ENCODE results near the gene PNLIPRP3.

DNA sequence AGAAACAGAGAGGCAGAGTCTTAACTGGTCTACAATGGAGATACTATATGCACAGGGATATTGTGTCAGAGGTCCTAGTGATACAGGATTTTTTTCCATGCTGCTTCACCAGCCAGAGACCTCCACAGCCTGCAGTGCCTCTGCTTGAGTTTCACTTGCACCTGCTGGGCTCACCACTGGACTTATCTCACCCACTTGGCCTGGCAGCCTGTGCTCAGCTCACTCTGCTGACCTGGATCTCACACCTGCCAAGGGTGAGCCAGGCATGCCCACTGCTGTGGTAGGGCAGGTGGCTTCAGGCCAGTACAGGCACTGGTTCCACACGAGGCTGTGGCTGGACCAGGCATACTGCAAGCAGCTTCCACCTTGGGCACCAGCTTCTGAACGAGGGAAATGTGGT is 36.6 kb downstream of the PNLIPRP3 start:
- TF ChIP-seq SPI1 (IDR thresholded peaks at IDR 0.05; ENCODE audit: low read depth, low read length), result no peak
- no peak for TF ChIP-seq POLR2AphosphoS5 (IDR thresholded peaks at IDR 0.05; ENCODE audit: low read depth, low read length)
- no peak for TF ChIP-seq TAF1 (IDR thresholded peaks at IDR 0.05; ENCODE audit: low read depth, low read length)
- no peak for TF ChIP-seq POLR2A (IDR thresholded peaks at IDR 0.05; ENCODE audit: low read depth, low read length)

Data from GM12891 (cell line).